Measurements from ENCODE around the gene POU3F3. TPM values are rescaled to one million over a fixed set of nuclear protein-coding genes. Genes with fewer than 3 reads are reported as not detected.
A peak's percentile ranks its signal among the peaks of the same experiment; 100 is the strongest.

POU3F3 gene
- total and polyA plus RNA-seq, 2 of the 8 experiments (the other 6 are each of a cell fraction or from before 2014, with no cell fraction given): 0.09 TPM; not detected in 1

DNA sequence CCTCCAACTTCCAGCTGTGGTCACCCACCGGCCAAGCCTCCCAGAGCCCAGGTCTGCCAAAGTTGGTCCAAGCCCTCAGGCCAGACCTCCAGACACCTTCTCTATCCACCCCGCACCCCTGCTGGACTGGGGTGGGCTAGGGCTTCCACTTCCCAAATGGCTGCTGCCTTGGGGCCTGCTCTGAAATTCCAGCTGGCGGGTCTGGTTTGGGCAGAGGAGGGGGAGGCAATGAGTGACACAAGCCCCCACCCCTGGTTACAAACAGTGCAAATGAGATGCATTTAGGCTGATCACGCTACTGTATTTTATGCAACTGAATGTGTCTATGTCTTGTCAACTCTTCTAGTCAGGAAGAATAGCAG, 14.6 kb downstream of the POU3F3 start:
- Histone ChIP-seq H3K56ac (replicated peaks; ENCODE audit: insufficient read length, low read depth, low read length) (no peak overlapping the region), H3K23ac (ENCODE audit: insufficient read length) (no peak overlapping the region), H3K18ac (ENCODE audit: extremely low read depth, low read length) (no peak overlapping the region), H3K4me1 (replicated peaks in 1 of 4; ENCODE audit: control insufficient read depth in 3 of 4, insufficient read depth in 4 of 4, low read length in 3 of 4) (peaks cover 4 to 39% (median 19%) of the 10 kb centered on the region in 4 experiments), H3K14ac (ENCODE audit: insufficient read length) (no peak overlapping the region), H2BK120ac (replicated peaks; ENCODE audit: low read depth, low read length) (no peak overlapping the region), H3K4me2 (ENCODE audit: insufficient read depth in 1 of 2, low read depth in 2 of 2, low read length in 2 of 2) (peak overlapping the region in 1 of 2 experiments; percentile 74; a peak in 1 of 4 replicates), H2AFZ (ENCODE audit: low read length) (no peak overlapping the region), H3K4me3 (ENCODE audit: extremely low read depth in 1 of 4, insufficient read depth in 2 of 4, low read depth in 3 of 4, low read length in 4 of 4) (no peak overlapping the region), H2AK5ac (ENCODE audit: low read depth, low read length) (no peak overlapping the region), H2BK15ac (ENCODE audit: low read length) (no peak overlapping the region), H4K91ac (replicated peaks; ENCODE audit: insufficient read length, low read length) (no peak overlapping the region), H2BK12ac (ENCODE audit: low read depth, low read length) (no peak overlapping the region), H3K27ac (ENCODE audit: low read depth, low read length) (no peak overlapping the region), H2BK20ac (ENCODE audit: low read length) (no peak overlapping the region), H3K79me1 (ENCODE audit: low read depth, low read length) (no peaks in the 10 kb centered on the region), H3K23me2 (ENCODE audit: low read depth, low read length) (peaks cover 21% of the 10 kb centered on the region), H3K9me3 (ENCODE audit: insufficient read depth in 2 of 2, low read depth in 1 of 2, low read length in 1 of 2) (no peaks in the 10 kb centered on the region), H3K4ac (replicated peaks; ENCODE audit: insufficient read length, low read depth, low read length) (no peak overlapping the region), H4K5ac (ENCODE audit: insufficient read length, low read depth, low read length) (no peak overlapping the region), H3K79me2 (ENCODE audit: control insufficient read depth in 1 of 2, insufficient read depth in 2 of 2, low read length in 2 of 2) (no peaks in the 10 kb centered on the region), H3K9ac (replicated peaks in 1 of 4; ENCODE audit: extremely low read depth in 1 of 4, low read depth in 3 of 4, low read length in 3 of 4) (no peak overlapping the region), H4K8ac (ENCODE audit: extremely low read depth, insufficient read depth, low read length) (no peak overlapping the region), H2BK5ac (ENCODE audit: low read depth, low read length) (no peak overlapping the region), H3K27me3 (replicated peaks in 1 of 4; ENCODE audit: control insufficient read depth in 3 of 4, extremely low read depth in 1 of 4, insufficient read depth in 3 of 4, low read length in 3 of 4) (peaks cover 80 to 98% (median 95%) of the 10 kb centered on the region in 4 experiments), H4K20me1 (replicated peaks in 1 of 2; ENCODE audit: control insufficient read depth in 1 of 2, insufficient read depth in 2 of 2, low read length in 2 of 2) (peaks cover 15 to 27% of the 10 kb centered on the region in 2 experiments), H3K36me3 (ENCODE audit: control insufficient read depth in 2 of 4, insufficient read depth in 4 of 4, low read length in 3 of 4) (no peaks in the 10 kb centered on the region; a peak in 1 of 8 replicates)
- TF ChIP-seq CREB1 (IDR thresholded peaks at IDR 0.05) (no peak), EGR1 (IDR thresholded peaks at IDR 0.05; ENCODE audit: borderline replicate concordance, low read depth, low read length) (no peak), BACH1 (IDR thresholded peaks at IDR 0.05; ENCODE audit: low read length) (no peak), POLR2A (IDR thresholded peaks at IDR 0.05; ENCODE audit: control extremely low read depth in 1 of 2, low read depth in 2 of 2, low read length in 2 of 2) (no peak)
- CTCF ChIA-PET (ENCODE audit: partially characterized antibody): interaction anchor here (1.0 to 2.3 kb wide), 5 partner anchors 9 to 452 kb away, joined by 3 to 9 read pairs (median 4); no protein-coding TSS in a partner anchor
- POLR2A ChIA-PET (ENCODE audit: partially characterized antibody): no interaction called here
- DNase-seq (ENCODE audit: low read depth in 1 of 2, low spot score in 2 of 2): no peak
- WGBS, 2 experiments (ENCODE audit: extremely low coverage in 1 of 2, insufficient coverage in 1 of 2, insufficient read length in 1 of 2, insufficient replicate concordance in 2 of 2, low coverage in 1 of 2, low lambda C conversion rate in 2 of 2, missing lambda C conversion rate in 1 of 2): 20% methylated on average over 4 of the region's 4 CpGs; no CpG with 5 or more reads in 1 of the 2 experiments
- FAIRE-seq: no peak
